ENCODE data around the gene PDE4D. TPM values are rescaled to one million over a fixed set of nuclear protein-coding genes. Genes with fewer than 3 reads are reported as not detected.

PDE4D gene
- total and polyA plus RNA-seq, 2 donors (not counting 3 experiments of a cell fraction or from before 2014, with no cell fraction given): 34.5 to 51.2 TPM

- no peaks in the 10 kb centered on the region for H3K9me3 ChIP-seq (replicated peaks; ENCODE audit: control insufficient read depth, insufficient read depth, low read length)
- H3K36me3 ChIP-seq (ENCODE audit: control insufficient read depth in 2 of 2, extremely low read depth in 1 of 2, insufficient read depth in 2 of 2, low read length in 2 of 2): no peaks in the 10 kb centered on the region
- no peak for DNase-seq (ENCODE audit: low read depth, low spot score)
- H3K79me2 ChIP-seq (ENCODE audit: control insufficient read depth, insufficient read depth, low read length): no peaks in the 10 kb centered on the region
- H2AFZ ChIP-seq (ENCODE audit: low read depth, low read length): no peak overlapping the region
- H3K9me1 ChIP-seq (replicated peaks; ENCODE audit: control insufficient read depth, extremely low read depth, insufficient read depth, low read length): no peaks in the 10 kb centered on the region
- no peak for FAIRE-seq
- H4K20me1 ChIP-seq (replicated peaks; ENCODE audit: control insufficient read depth, extremely low read depth, insufficient read depth, low read length): no peaks in the 10 kb centered on the region
- dilution Hi-C loops (cut with MboI; ENCODE audit: extremely low pct_ligation_motif_present, low sequenced_read_pairs): no loop called here
- BruUV-seq (replicated peaks): no TSS peak
- H3K4me2 ChIP-seq (ENCODE audit: insufficient read depth, low read length): no peak overlapping the region
- TF ChIP-seq JUN (IDR thresholded peaks at IDR 0.05; ENCODE audit: borderline replicate concordance, insufficient read depth, insufficient read length, low read depth) (no peak), POLR2AphosphoS5 (IDR thresholded peaks at IDR 0.05; ENCODE audit: insufficient read depth, low read depth, low read length) (no peak), CTCF (IDR thresholded peaks at IDR 0.05; ENCODE audit: extremely low read depth in 1 of 2, insufficient read depth in 1 of 2, low read depth in 1 of 2, low read length in 2 of 2) (no peak), GATA2 (IDR thresholded peaks at IDR 0.05; ENCODE audit: insufficient read depth, insufficient read length, low read depth, low read length) (no peak)
- intact Hi-C loops (cut with micrococcal nuclease): no loop called here
- H3K9ac ChIP-seq (replicated peaks; ENCODE audit: extremely low read depth, insufficient read depth, low read length): no peak overlapping the region
- H3K4me1 ChIP-seq (ENCODE audit: control insufficient read depth, extremely low read depth, insufficient read depth, low read length): no peaks in the 10 kb centered on the region
- no peak overlapping the region for H3K27ac ChIP-seq (ENCODE audit: insufficient read depth, low read depth, low read length)
- H3K4me3 ChIP-seq (replicated peaks in 1 of 3; ENCODE audit: insufficient read depth in 1 of 3, low read depth in 1 of 3, low read length in 3 of 3): no peak overlapping the region
- ChIA-PET POLR2A (no interaction called here), CTCF (interaction anchor here (1.3 kb wide), 1 partner anchor 33 kb away, joined by 3 read pairs; no protein-coding TSS in a partner anchor)
- peaks cover 3 to 7% of the 10 kb centered on the region in 2 experiments for H3K27me3 ChIP-seq (ENCODE audit: control insufficient read depth in 2 of 2, insufficient read depth in 2 of 2, low read length in 2 of 2)
These were observed 29.7 kb downstream of the PDE4D start for GRCh38 chr5:59863777-59864176.

- ChIA-PET CTCF (no interaction called here), POLR2A (no interaction called here)
- intact Hi-C loops (cut with micrococcal nuclease) (no loop called here), dilution Hi-C loops (cut with MboI; ENCODE audit: extremely low pct_ligation_motif_present, low sequenced_read_pairs) (no loop called here)
- Histone ChIP-seq H3K27me3 (ENCODE audit: control insufficient read depth in 2 of 2, insufficient read depth in 2 of 2, low read length in 2 of 2) (peaks cover 2 to 18% of the 10 kb centered on the region in 2 experiments), H4K20me1 (replicated peaks; ENCODE audit: control insufficient read depth, extremely low read depth, insufficient read depth, low read length) (no peaks in the 10 kb centered on the region), H3K9me3 (replicated peaks; ENCODE audit: control insufficient read depth, insufficient read depth, low read length) (no peaks in the 10 kb centered on the region), H3K27ac (ENCODE audit: insufficient read depth, low read depth, low read length) (no peak overlapping the region), H3K79me2 (ENCODE audit: control insufficient read depth, insufficient read depth, low read length) (no peaks in the 10 kb centered on the region), H3K4me3 (replicated peaks in 1 of 3; ENCODE audit: insufficient read depth in 1 of 3, low read depth in 1 of 3, low read length in 3 of 3) (no peak overlapping the region), H2AFZ (ENCODE audit: low read depth, low read length) (no peak overlapping the region), H3K4me1 (ENCODE audit: control insufficient read depth, extremely low read depth, insufficient read depth, low read length) (no peaks in the 10 kb centered on the region), H3K4me2 (ENCODE audit: insufficient read depth, low read length) (no peak overlapping the region), H3K9ac (replicated peaks; ENCODE audit: extremely low read depth, insufficient read depth, low read length) (no peak overlapping the region), H3K9me1 (replicated peaks; ENCODE audit: control insufficient read depth, extremely low read depth, insufficient read depth, low read length) (no peaks in the 10 kb centered on the region), H3K36me3 (ENCODE audit: control insufficient read depth in 2 of 2, extremely low read depth in 1 of 2, insufficient read depth in 2 of 2, low read length in 2 of 2) (no peaks in the 10 kb centered on the region)
- TF ChIP-seq EZH2 (IDR thresholded peaks at IDR 0.05; ENCODE audit: borderline replicate concordance, low read depth, low read length, severe bottlenecking) (no peak), GATA2 (IDR thresholded peaks at IDR 0.05; ENCODE audit: insufficient read depth, insufficient read length, low read depth, low read length) (no peak), JUN (IDR thresholded peaks at IDR 0.05; ENCODE audit: borderline replicate concordance, insufficient read depth, insufficient read length, low read depth) (no peak), MYC (IDR thresholded peaks at IDR 0.05; ENCODE audit: low read depth, low read length) (no peak), POLR2AphosphoS5 (IDR thresholded peaks at IDR 0.05; ENCODE audit: insufficient read depth, low read depth, low read length) (no peak), FOS (IDR thresholded peaks at IDR 0.05; ENCODE audit: borderline replicate concordance, insufficient read depth, low read length) (no peak), MAX (IDR thresholded peaks at IDR 0.05; ENCODE audit: insufficient read depth, insufficient read length) (no peak), POLR2A (IDR thresholded peaks at IDR 0.05; ENCODE audit: low read depth, low read length) (no peak), CTCF (IDR thresholded peaks at IDR 0.05; ENCODE audit: extremely low read depth in 1 of 2, insufficient read depth in 1 of 2, low read depth in 1 of 2, low read length in 2 of 2) (no peak)
- FAIRE-seq (no peak), DNase-seq (ENCODE audit: low read depth, low spot score) (no peak)
- BruUV-seq (replicated peaks): no TSS peak
These were observed 37.2 kb downstream of the PDE4D start for GRCh38 chr5:59856358-59856757.

All from endothelial cell of umbilical vein (primary cell).